ELR (cell line): ENCODE data around the gene SLC14A1.
"Not testable (repeated sequence)": the region's sequence is repeated elsewhere in the genome, so short reads cannot be mapped to it uniquely, and the experiment has no call there.

Experiments
- DNase-seq: peaks from one replicate; pipeline ENCODE4 v3.0.0-alpha.2; 2015; ENCODE audit warnings: low read depth

The SLC14A1 gene

GRCh38 chr18:45757644-45758043 lies 33.7 kb downstream of the SLC14A1 start:
- not testable (repeated sequence) for DNase-seq

- no peak for DNase-seq
These were observed 36.6 kb downstream of the SLC14A1 start for GRCh38 chr18:45760462-45761036.

- no peak for DNase-seq
These were observed 37.6 kb downstream of the SLC14A1 start for GRCh38 chr18:45761512-45762114.

- peak; percentile 68 for DNase-seq
These were observed 40.2 kb downstream of the SLC14A1 start for GRCh38 chr18:45764000-45764686.

GRCh38 chr18:45765796-45766195 lies 41.8 kb downstream of the SLC14A1 start:
- DNase-seq, result no peak

GRCh38 chr18:45771587-45772480 lies 47.9 kb downstream of the SLC14A1 start:
- DNase-seq, result no peak

GRCh38 chr18:45774065-45774521 lies 50.1 kb downstream of the SLC14A1 start:
- DNase-seq, result peak; percentile 20

- DNase-seq, result peak; percentile 89
These were observed 51.3 kb downstream of the SLC14A1 start for GRCh38 chr18:45775241-45775676.

GRCh38 chr18:45775743-45776142 lies 51.8 kb downstream of the SLC14A1 start:
- DNase-seq, result peak; percentile 24

- DNase-seq, result peak; percentile 76
These were observed 53.4 kb downstream of the SLC14A1 start for GRCh38 chr18:45777393-45777792.

GRCh38 chr18:45780568-45780967 lies 56.6 kb downstream of the SLC14A1 start:
- no peak for DNase-seq

GRCh38 chr18:45782662-45783061 lies 58.7 kb downstream of the SLC14A1 start:
- DNase-seq, result no peak

- DNase-seq, result peak; percentile 70
These were observed 59.4 kb downstream of the SLC14A1 start for GRCh38 chr18:45783097-45784075.

GRCh38 chr18:45785134-45785533 lies 61.2 kb downstream of the SLC14A1 start:
- DNase-seq, result no peak

- no peak for DNase-seq
These were observed 63.0 kb downstream of the SLC14A1 start for GRCh38 chr18:45786941-45787340.

GRCh38 chr18:45787346-45787745 lies 63.4 kb downstream of the SLC14A1 start:
- no peak for DNase-seq

GRCh38 chr18:45788861-45789260 lies 64.9 kb downstream of the SLC14A1 start:
- no peak for DNase-seq

GRCh38 chr18:45792506-45793263 lies 68.7 kb downstream of the SLC14A1 start:
- peak; percentile 26 for DNase-seq

GRCh38 chr18:45793264-45793965 lies 69.4 kb downstream of the SLC14A1 start:
- peak; percentile 99 for DNase-seq
